Adipocyte (in vitro differentiated cells): ENCODE results near the gene JMJD7.

ENCODE experiments used
- DNase-seq: peaks from one replicate; pipeline ENCODE4 v3.0.0-alpha.2; 2015; ENCODE audit warnings: low read depth
- H3K27me3 ChIP-seq: replicated peaks from 2 replicates; pipeline ENCODE4 v1.7.0; 2013; ENCODE audit warnings: mild to moderate bottlenecking, low read length, moderate library complexity; ENCODE audit not compliant: control insufficient read depth, insufficient read depth
- H3K36me3 ChIP-seq: 2 replicates; pipeline ENCODE4 v1.7.0; 2013; ENCODE audit warnings: low read length, mild to moderate bottlenecking, moderate library complexity; ENCODE audit not compliant: control insufficient read depth, insufficient read depth, severe bottlenecking
- H3K4me1 ChIP-seq: 2 replicates; pipeline ENCODE4 v1.7.0; 2013; ENCODE audit warnings: mild to moderate bottlenecking, low read length, moderate library complexity; ENCODE audit not compliant: control insufficient read depth, insufficient read depth
- H3K4me3 ChIP-seq: 2 replicates; pipeline ENCODE4 v1.7.0; 2013; ENCODE audit warnings: mild to moderate bottlenecking, low read length, moderate library complexity
- H3K9ac ChIP-seq: 2 replicates; pipeline ENCODE4 v1.7.0; 2013; ENCODE audit warnings: mild to moderate bottlenecking, low read length, moderate library complexity
- H3K9me3 ChIP-seq: 2 replicates; pipeline ENCODE4 v1.7.0; 2013; ENCODE audit warnings: mild to moderate bottlenecking, low read length, moderate library complexity; ENCODE audit not compliant: control insufficient read depth

Gene JMJD7

DNA sequence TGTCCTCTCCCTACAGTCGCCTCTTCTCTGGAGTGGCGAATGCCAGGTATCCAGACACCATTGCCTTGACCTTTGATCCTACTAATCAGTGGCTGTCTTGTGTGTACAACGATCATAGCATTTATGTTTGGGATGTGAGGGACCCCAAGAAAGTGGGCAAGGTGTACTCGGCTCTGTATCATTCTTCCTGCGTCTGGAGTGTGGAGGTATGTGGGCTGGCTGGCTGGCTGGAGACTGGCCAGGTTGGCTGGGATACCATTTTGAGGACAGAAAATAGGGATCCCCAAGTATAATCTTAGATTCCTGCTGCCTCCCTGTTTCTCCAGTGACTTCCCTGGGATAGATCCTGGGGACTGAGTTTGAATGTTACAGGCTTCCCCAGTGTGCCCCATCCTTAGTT, 13.4 kb upstream of the JMJD7 start:
- Histone ChIP-seq H3K4me3 (no peak overlapping the region), H3K36me3 (peaks cover 62% of the 10 kb centered on the region), H3K27me3 (no peaks in the 10 kb centered on the region), H3K9ac (no peak overlapping the region), H3K9me3 (no peaks in the 10 kb centered on the region), H3K4me1 (peaks cover 2% of the 10 kb centered on the region)
- no peak for DNase-seq

DNA sequence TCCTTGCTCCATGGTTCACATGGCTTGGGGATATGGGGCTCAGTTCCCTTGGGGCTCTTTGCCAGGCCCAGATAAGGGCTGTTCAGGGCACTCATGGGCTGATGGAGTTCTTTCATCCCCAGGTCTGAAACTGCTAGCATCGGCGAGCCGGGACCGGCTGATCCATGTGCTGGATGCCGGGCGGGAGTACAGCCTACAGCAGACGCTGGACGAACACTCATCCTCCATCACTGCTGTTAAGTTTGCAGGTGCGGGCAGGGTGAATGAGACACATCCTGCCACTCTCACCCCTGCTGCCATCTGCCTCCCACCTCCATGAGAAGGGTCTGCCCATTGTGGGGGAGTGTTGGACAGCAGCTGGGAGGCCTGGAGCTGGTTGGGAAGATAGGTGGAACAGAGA, 11.1 kb upstream of the JMJD7 start:
- no peak for DNase-seq
- Histone ChIP-seq H3K9me3 (no peaks in the 10 kb centered on the region), H3K4me3 (no peak overlapping the region), H3K4me1 (no peaks in the 10 kb centered on the region), H3K27me3 (no peaks in the 10 kb centered on the region), H3K9ac (no peak overlapping the region), H3K36me3 (peaks cover 84% of the 10 kb centered on the region)

DNA sequence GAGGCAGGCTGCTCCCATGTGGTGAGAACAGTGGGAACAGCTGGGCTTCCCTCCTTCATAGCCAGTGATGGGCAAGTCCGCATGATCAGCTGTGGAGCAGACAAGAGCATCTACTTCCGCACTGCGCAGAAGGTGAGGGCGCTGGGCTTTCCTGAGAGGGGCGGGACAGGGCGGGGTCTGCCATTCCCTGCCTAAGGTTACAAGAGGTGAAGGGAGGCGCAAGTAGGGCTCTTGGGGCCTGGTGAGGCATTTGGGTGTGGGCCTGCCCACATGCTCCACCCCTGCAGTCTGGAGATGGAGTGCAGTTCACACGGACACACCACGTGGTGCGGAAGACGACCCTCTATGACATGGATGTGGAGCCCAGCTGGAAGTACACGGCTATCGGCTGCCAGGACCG, 10.6 kb upstream of the JMJD7 start:
- peaks cover 85% of the 10 kb centered on the region for H3K36me3 ChIP-seq
- DNase-seq = no peak
- no peaks in the 10 kb centered on the region for H3K27me3 ChIP-seq
- H3K9ac ChIP-seq = no peak overlapping the region
- no peaks in the 10 kb centered on the region for H3K4me1 ChIP-seq
- H3K4me3 ChIP-seq = no peak overlapping the region
- no peaks in the 10 kb centered on the region for H3K9me3 ChIP-seq

DNA sequence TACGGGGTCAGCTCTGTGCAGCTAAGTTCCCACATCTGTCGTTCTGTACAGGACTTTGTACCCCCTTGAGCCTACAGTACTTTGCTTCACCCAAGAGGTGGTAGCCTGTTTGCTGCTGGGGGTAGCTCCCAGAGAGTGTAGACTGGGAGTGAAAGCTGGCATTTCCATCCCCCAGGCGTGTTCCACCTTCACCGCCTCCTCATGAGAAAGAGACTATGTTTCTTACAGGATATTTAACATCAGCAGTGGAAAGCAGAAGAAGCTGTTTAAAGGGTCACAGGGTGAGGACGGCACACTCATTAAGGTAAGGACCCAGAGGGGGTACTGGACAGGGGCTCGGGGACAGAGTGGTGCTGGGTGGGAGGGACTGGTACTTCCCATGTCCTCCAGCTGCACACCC, 10.1 kb upstream of the JMJD7 start:
- peaks cover 85% of the 10 kb centered on the region for H3K36me3 ChIP-seq
- no peaks in the 10 kb centered on the region for H3K4me1 ChIP-seq
- no peaks in the 10 kb centered on the region for H3K27me3 ChIP-seq
- no peak overlapping the region for H3K4me3 ChIP-seq
- H3K9me3 ChIP-seq = no peaks in the 10 kb centered on the region
- H3K9ac ChIP-seq = no peak overlapping the region
- no peak for DNase-seq

DNA sequence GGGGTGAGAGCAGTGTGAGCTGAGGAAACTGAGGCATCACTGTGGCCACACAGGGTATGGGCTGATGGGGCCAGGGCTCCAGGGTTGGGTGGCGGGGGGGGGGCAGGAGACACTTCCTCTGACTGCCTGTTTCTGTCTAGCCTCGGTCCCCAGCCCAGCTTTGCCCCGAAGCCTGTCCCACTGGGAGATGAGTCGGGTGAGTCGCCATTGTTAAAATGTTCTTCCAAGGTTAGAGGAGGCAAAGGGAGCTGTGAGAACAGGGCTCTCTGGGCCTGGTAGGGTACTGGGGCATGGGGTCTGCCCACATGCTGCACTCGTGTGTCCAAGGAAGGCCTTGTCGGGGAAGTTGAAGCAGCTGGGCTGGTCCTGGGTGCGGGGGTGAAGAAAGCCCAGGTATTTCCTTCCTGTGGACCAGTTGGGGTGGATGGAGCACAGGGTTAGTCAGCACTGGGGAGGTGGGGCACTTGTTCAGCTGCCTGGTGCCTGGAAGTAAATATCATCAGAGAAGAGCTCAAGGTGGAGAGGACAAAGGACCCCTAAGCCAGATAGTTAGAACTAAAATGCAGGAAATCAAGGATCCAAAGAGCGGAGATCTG, 8.3 kb upstream of the JMJD7 start:
- H3K9me3 ChIP-seq = no peaks in the 10 kb centered on the region
- DNase-seq = no peak
- H3K27me3 ChIP-seq = no peaks in the 10 kb centered on the region
- H3K4me1 ChIP-seq = no peaks in the 10 kb centered on the region
- H3K36me3 ChIP-seq = peaks cover 94% of the 10 kb centered on the region
- H3K4me3 ChIP-seq = no peak overlapping the region
- no peak overlapping the region for H3K9ac ChIP-seq

DNA sequence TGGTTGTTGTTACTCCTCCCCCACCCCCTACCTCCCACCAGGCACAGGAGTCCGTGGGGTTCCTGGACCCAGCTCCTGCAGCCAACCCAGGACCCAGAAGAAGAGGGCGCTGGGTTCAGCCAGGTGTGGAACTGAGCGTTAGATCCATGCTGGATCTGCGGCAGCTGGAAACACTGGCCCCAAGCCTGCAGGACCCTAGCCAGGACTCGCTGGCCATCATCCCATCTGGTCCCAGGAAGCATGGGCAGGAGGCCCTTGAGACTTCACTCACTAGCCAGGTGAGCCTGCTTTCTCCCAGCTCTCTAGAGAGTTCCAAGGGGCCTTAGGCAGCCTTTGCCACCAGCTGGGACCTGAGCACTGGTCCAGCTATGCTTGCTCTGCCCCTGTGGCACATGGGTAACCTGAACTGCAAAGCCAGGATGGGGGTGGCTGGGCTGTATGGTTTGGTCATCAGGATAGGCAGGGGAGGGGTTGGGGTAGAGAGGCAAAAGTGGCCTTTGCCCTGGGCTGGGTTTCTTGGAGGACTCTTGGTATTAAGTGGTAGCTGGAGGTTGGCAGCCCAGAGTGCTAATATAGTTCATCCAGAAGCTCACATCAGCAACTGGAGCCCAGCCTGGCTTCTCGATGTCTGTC, 7.0 kb upstream of the JMJD7 start:
- no peak for DNase-seq
- Histone ChIP-seq H3K36me3 (peaks cover 92% of the 10 kb centered on the region), H3K9me3 (no peaks in the 10 kb centered on the region), H3K4me1 (no peaks in the 10 kb centered on the region), H3K27me3 (no peaks in the 10 kb centered on the region), H3K4me3 (no peak overlapping the region), H3K9ac (no peak overlapping the region)

DNA sequence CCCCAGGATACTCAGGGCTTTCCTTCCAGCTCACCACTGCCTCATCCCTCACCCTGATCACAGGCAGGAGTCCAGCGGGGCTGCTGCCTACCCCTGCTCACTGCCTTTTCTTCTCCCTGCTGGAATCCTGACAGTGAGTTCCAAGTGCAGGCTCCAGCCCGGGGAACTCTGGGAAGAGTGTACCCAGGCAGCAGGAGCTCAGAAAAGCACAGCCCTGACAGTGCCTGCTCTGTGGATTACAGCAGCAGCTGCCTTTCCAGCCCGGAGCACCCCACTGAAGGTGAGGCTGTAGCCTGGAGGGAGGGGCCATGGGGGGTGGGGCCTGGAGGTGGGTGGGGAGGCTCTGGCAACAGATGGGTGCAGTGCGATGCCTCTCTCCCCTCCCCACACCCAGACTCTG, 6.1 kb upstream of the JMJD7 start:
- peaks cover 87% of the 10 kb centered on the region for H3K36me3 ChIP-seq
- H3K27me3 ChIP-seq = no peaks in the 10 kb centered on the region
- DNase-seq = no peak
- no peaks in the 10 kb centered on the region for H3K4me1 ChIP-seq
- H3K4me3 ChIP-seq = no peak overlapping the region
- H3K9me3 ChIP-seq = no peaks in the 10 kb centered on the region
- H3K9ac ChIP-seq = no peak overlapping the region

DNA sequence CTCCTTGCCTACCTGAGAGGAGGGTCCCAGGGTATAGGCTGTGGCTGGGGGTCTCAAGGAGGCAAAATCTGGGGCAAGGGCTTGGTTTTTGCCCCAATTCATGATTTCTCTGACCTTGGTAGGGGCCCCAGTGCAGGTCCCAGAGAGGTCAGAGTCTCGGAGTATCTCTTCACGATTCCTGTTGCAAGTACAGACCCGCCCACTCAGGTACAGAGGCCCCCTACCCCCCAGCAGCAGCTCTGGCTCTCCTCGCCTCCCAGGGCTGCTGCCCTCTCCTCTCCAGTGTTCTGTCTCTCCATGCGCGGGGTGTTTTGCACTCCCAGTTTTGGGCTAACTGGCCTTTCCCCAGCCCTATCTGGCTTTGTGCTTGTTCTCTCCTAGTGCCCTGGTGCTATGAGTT, 5.4 kb upstream of the JMJD7 start:
- H3K36me3 ChIP-seq = peaks cover 81% of the 10 kb centered on the region
- H3K9ac ChIP-seq = no peak overlapping the region

DNA sequence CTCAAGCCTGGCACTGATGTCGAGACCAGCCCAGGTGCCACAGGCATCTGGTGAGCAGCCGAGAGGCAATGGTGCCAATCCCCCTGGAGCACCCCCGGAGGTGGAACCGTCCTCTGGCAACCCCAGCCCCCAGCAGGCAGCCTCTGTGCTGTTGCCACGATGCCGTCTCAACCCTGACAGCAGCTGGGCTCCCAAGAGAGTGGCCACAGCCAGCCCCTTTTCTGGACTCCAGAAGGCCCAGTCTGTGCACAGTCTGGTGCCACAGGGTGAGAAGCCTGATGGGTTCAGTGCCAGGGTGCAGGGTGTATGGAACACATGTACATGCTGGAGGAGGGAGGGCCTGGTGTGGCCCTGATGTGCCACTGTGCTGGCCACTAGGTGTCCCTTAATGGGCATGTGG, 4.9 kb upstream of the JMJD7 start:
- Histone ChIP-seq H3K4me3 (no peak overlapping the region), H3K36me3 (peaks cover 76% of the 10 kb centered on the region), H3K9me3 (no peaks in the 10 kb centered on the region), H3K9ac (no peak overlapping the region), H3K27me3 (no peaks in the 10 kb centered on the region), H3K4me1 (peaks cover 3% of the 10 kb centered on the region)
- DNase-seq = no peak

More for the DNA sequence above, 5.4 kb upstream of the JMJD7 start:
- no peaks in the 10 kb centered on the region for H3K27me3 ChIP-seq
- no peaks in the 10 kb centered on the region for H3K9me3 ChIP-seq
- DNase-seq = no peak
- H3K4me3 ChIP-seq = no peak overlapping the region
- peaks cover 3% of the 10 kb centered on the region for H3K4me1 ChIP-seq

DNA sequence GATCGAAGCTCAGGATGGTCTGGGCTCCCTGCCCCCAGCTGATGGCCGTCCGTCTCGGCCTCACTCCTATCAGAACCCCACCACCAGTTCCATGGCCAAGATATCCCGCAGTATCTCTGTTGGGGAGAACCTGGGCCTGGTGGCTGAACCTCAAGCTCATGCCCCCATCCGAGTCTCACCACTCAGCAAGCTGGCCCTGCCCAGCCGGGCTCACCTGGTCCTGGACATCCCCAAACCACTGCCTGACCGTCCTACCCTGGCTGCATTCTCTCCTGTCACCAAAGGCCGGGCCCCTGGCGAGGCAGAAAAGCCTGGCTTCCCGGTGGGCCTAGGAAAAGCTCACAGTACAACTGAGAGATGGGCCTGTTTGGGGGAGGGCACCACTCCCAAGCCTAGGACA, 4.4 kb upstream of the JMJD7 start:
- Histone ChIP-seq H3K9ac (no peak overlapping the region), H3K4me1 (peaks cover 4% of the 10 kb centered on the region), H3K36me3 (peaks cover 71% of the 10 kb centered on the region), H3K4me3 (no peak overlapping the region), H3K9me3 (no peaks in the 10 kb centered on the region), H3K27me3 (no peaks in the 10 kb centered on the region)
- no peak for DNase-seq

DNA sequence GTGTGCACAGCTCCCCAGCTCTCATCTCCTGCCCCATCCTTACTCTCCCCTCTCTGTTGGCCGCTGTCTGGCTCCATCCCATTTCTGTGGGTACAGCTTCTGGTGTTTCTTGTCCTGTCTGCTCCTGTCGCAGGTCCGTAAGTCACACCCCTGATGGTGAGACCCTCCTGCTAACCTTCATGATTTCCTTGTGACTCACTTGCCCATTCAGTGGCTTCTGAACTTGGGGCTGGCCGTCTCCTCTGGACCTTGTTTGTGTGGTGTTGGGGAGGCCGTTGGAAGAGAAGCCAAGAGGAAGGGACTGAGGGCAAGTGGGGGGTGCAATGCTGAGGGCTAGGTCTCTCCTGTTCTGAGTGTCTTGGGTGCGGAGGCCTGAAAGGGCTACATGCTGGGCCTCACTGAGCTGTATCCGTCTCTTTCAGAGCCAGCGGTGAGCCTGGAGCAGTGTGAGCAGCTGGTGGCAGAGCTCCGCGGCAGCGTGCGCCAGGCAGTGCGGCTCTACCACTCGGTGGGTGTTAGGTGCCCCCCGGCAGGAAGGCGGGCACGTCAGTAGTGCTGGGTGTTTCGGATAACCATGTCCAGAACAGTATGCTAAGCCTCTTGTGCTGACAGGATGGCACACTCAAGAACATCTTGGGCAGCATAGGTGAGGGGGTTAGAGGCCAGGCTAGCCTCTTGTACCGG, 3.7 kb upstream of the JMJD7 start:
- no peak overlapping the region for H3K4me3 ChIP-seq
- peaks cover 11% of the 10 kb centered on the region for H3K4me1 ChIP-seq
- no peak overlapping the region for H3K9ac ChIP-seq
- peaks cover 63% of the 10 kb centered on the region for H3K36me3 ChIP-seq
- H3K27me3 ChIP-seq = no peaks in the 10 kb centered on the region
- no peaks in the 10 kb centered on the region for H3K9me3 ChIP-seq
- no peak for DNase-seq
